Measurements from ENCODE around the gene LIF. TPM values are rescaled to one million over a fixed set of nuclear protein-coding genes. Genes with fewer than 3 reads are reported as not detected.
"Not testable (repeated sequence)": the region's sequence is repeated elsewhere in the genome, so short reads cannot be mapped to it uniquely, and the experiment has no call there.

The LIF gene
- total RNA-seq, 4 donors from 2014 or later = 0.19 to 4.8 (median 1.6) TPM

- Histone ChIP-seq H3K27me3 (peaks cover 0 to 24% (median 0%) of the 10 kb centered on the region in 4 donors), H3K27ac (replicated peaks in 1 of 4) (peak overlapping the region in 3 of 4 donors; percentile 35 to 48 (median 48)), H3K4me3 (no peak overlapping the region), H3K9me3 (no peaks in the 10 kb centered on the region), H3K36me3 (no peaks in the 10 kb centered on the region), H3K4me1 (peaks cover 11 to 41% (median 40%) of the 10 kb centered on the region in 4 donors)
- no peak for TF ChIP-seq POLR2AphosphoS5 (IDR thresholded peaks at IDR 0.05)
- intact Hi-C loops (cut with DNase I) = no loop called here
- DNase-seq (ENCODE audit: extremely low spot score) = no peak
- 66% methylated on average over 7 of the region's 7 CpGs for WGBS
These were observed 42.4 kb downstream of the LIF start for GRCh38 chr22:30204015-30204741.

GRCh38 chr22:30202531-30203006 lies 44.0 kb downstream of the LIF start:
- Histone ChIP-seq H3K36me3 (no peaks in the 10 kb centered on the region), H3K27ac (replicated peaks in 1 of 4) (peak overlapping the region; percentile 12 to 52 (median 31)), H3K4me1 (peaks cover 6 to 30% (median 30%) of the 10 kb centered on the region in 4 donors), H3K27me3 (peaks cover 0 to 24% (median 0%) of the 10 kb centered on the region in 4 donors), H3K9me3 (no peaks in the 10 kb centered on the region), H3K4me3 (no peak overlapping the region)
- DNase-seq (ENCODE audit: extremely low spot score) = no peak
- TF ChIP-seq POLR2AphosphoS5 (IDR thresholded peaks at IDR 0.05) (no peak), POLR2A (IDR thresholded peaks at IDR 0.05; ENCODE audit: low read depth) (no peak), EP300 (IDR thresholded peaks at IDR 0.05) (no peak), CTCF (IDR thresholded peaks at IDR 0.05) (no peak)
- intact Hi-C loops (cut with DNase I) = no loop called here
- WGBS = 52% methylated on average over 8 of the region's 9 CpGs

- no peak for TF ChIP-seq POLR2A (IDR thresholded peaks at IDR 0.05; ENCODE audit: low read depth)
- no peak for TF ChIP-seq EP300 (IDR thresholded peaks at IDR 0.05)
- TF ChIP-seq CTCF (IDR thresholded peaks at IDR 0.05) = no peak
- no peak for TF ChIP-seq POLR2AphosphoS5 (IDR thresholded peaks at IDR 0.05)
- H3K4me1 ChIP-seq = peaks cover 7 to 29% (median 28%) of the 10 kb centered on the region in 4 donors
- WGBS = 79% methylated on average over 3 of the region's 3 CpGs
- H3K36me3 ChIP-seq = no peaks in the 10 kb centered on the region
- intact Hi-C loops (cut with DNase I) = no loop called here
- DNase-seq (ENCODE audit: extremely low spot score) = no peak
- peaks cover 0 to 24% (median 0%) of the 10 kb centered on the region in 4 donors for H3K27me3 ChIP-seq
- H3K9me3 ChIP-seq = no peaks in the 10 kb centered on the region
- H3K4me3 ChIP-seq = no peak overlapping the region
- H3K27ac ChIP-seq (replicated peaks in 1 of 4) = peak overlapping the region in 1 of 4 donors; percentile 52
These were observed 44.6 kb downstream of the LIF start for GRCh38 chr22:30201945-30202344.

GRCh38 chr22:30200905-30201304 lies 45.7 kb downstream of the LIF start:
- H3K4me3 ChIP-seq; H3K36me3 ChIP-seq; H3K27ac ChIP-seq (replicated peaks in 1 of 4); intact Hi-C loops (cut with DNase I); H3K9me3 ChIP-seq; DNase-seq (ENCODE audit: extremely low spot score): not testable (repeated sequence)
- WGBS = 90% methylated on average over 10 of the region's 10 CpGs
- peaks cover 0 to 20% (median 0%) of the 10 kb centered on the region in 4 donors for H3K27me3 ChIP-seq
- peaks cover 13 to 29% (median 28%) of the 10 kb centered on the region in 4 donors for H3K4me1 ChIP-seq

GRCh38 chr22:30198921-30199320 lies 47.6 kb downstream of the LIF start:
- TF ChIP-seq POLR2A (IDR thresholded peaks at IDR 0.05; ENCODE audit: low read depth) (no peak), POLR2AphosphoS5 (IDR thresholded peaks at IDR 0.05) (no peak), CTCF (IDR thresholded peaks at IDR 0.05) (no peak), EP300 (IDR thresholded peaks at IDR 0.05) (no peak)
- H3K9me3 ChIP-seq = no peaks in the 10 kb centered on the region
- peaks cover 0 to 8% (median 0%) of the 10 kb centered on the region in 4 donors for H3K27me3 ChIP-seq
- H3K27ac ChIP-seq (replicated peaks in 1 of 4) = no peak overlapping the region
- intact Hi-C loops (cut with DNase I) = no loop called here
- 95% methylated on average over 4 of the region's 4 CpGs for WGBS
- H3K36me3 ChIP-seq = no peaks in the 10 kb centered on the region
- no peak overlapping the region for H3K4me3 ChIP-seq
- peaks cover 22 to 24% (median 22%) of the 10 kb centered on the region in 4 donors for H3K4me1 ChIP-seq
- no peak for DNase-seq (ENCODE audit: extremely low spot score)

Measured in esophagus muscularis mucosa (tissue), 4 donors.